Ishikawa (cell line): ENCODE results near the gene SCEL.

ENCODE experiments used
- CEBPB ChIP-seq: IDR thresholded peaks from 2 replicates; pipeline ENCODE4 v1.6.1; 2012
- CREB1 ChIP-seq: IDR thresholded peaks from 2 replicates; pipeline ENCODE4 v1.6.1; 2012; ENCODE audit warnings: low read depth
- EGR1 ChIP-seq: IDR thresholded peaks from 2 replicates; pipeline ENCODE4 v1.6.1; 2012
- EP300 ChIP-seq: IDR thresholded peaks from 2 replicates; pipeline ENCODE4 v1.6.1; 2012; ENCODE audit warnings: borderline replicate concordance
- FOXM1 ChIP-seq: IDR thresholded peaks from 2 replicates; pipeline ENCODE4 v1.6.1; 2012; ENCODE audit warnings: low read depth, borderline replicate concordance
- MAX ChIP-seq: IDR thresholded peaks from 2 replicates; pipeline ENCODE4 v1.6.1; 2012
- NFIC ChIP-seq: IDR thresholded peaks from 2 replicates; pipeline ENCODE4 v1.6.1; 2012
- RAD21 ChIP-seq: IDR thresholded peaks from 2 replicates; pipeline ENCODE4 v1.6.1; 2012; ENCODE audit warnings: low read depth
- REST ChIP-seq: IDR thresholded peaks from 2 replicates; pipeline ENCODE4 v1.6.1; 2012; ENCODE audit warnings: low read depth, mild to moderate bottlenecking
- TAF1 ChIP-seq: IDR thresholded peaks from 2 replicates; pipeline ENCODE4 v1.6.1; 2012; ENCODE audit warnings: low read depth, mild to moderate bottlenecking
- TCF12 ChIP-seq: IDR thresholded peaks from 2 replicates; pipeline ENCODE4 v1.6.1; 2012; ENCODE audit warnings: low read depth
- TEAD4 ChIP-seq: IDR thresholded peaks from 2 replicates; pipeline ENCODE4 v1.6.1; 2012
- USF1 ChIP-seq: IDR thresholded peaks from 2 replicates; pipeline ENCODE4 v1.6.1; 2012
- YY1 ChIP-seq: IDR thresholded peaks from 2 replicates; pipeline ENCODE4 v1.6.1; 2012; ENCODE audit warnings: low read depth
- ZBTB7A ChIP-seq: IDR thresholded peaks from 2 replicates; pipeline ENCODE4 v1.6.1; 2012; ENCODE audit warnings: low read depth

SCEL gene

GRCh38 chr13:77510156-77510555 lies 25.4 kb upstream of the SCEL start:
- 0 out of 2 replicates have a peak, but pooled peaks have one; percentile 16 for TF ChIP-seq TEAD4
- TF ChIP-seq CEBPB: no peak

- no peak for TF ChIP-seq FOXM1
- 0 out of 2 replicates have a peak, but pooled peaks have one; percentile 22 for TF ChIP-seq TCF12
- TF ChIP-seq EP300: peak; percentile 33; the same call in 1 of the 2 replicates
- no peak for TF ChIP-seq EGR1
- 0 out of 2 replicates have a peak, but pooled peaks have one; percentile 17 for TF ChIP-seq MAX
- peak; percentile 20; the same call in 1 of the 2 replicates for TF ChIP-seq USF1
- no peak for TF ChIP-seq TEAD4
- peak; percentile 49; the same call in 1 of the 2 replicates for TF ChIP-seq NFIC
Measured at GRCh38 chr13:77511552-77511951, 24.0 kb upstream of the SCEL start.

- TF ChIP-seq USF1 (no peak), MAX (no peak)
Measured at GRCh38 chr13:77513719-77514335, 21.7 kb upstream of the SCEL start.

- TF ChIP-seq ZBTB7A: no peak
- TF ChIP-seq TCF12: no peak
- no peak for TF ChIP-seq CEBPB
- TF ChIP-seq CREB1: no peak
- no peak for TF ChIP-seq TEAD4
- TF ChIP-seq USF1: no peak
- no peak for TF ChIP-seq TAF1
- no peak for TF ChIP-seq EGR1
- no peak for TF ChIP-seq REST
- no peak for TF ChIP-seq YY1
- no peak for TF ChIP-seq NFIC
Measured at GRCh38 chr13:77514336-77514726, 21.2 kb upstream of the SCEL start.

- no peak for TF ChIP-seq TAF1
- no peak for TF ChIP-seq EGR1
- no peak for TF ChIP-seq FOXM1
- no peak for TF ChIP-seq ZBTB7A
- no peak for TF ChIP-seq TEAD4
- TF ChIP-seq CEBPB: no peak
- no peak for TF ChIP-seq REST
- TF ChIP-seq USF1: no peak
- no peak for TF ChIP-seq TCF12
- no peak for TF ChIP-seq MAX
- TF ChIP-seq RAD21: no peak
- TF ChIP-seq EP300: no peak
- TF ChIP-seq CREB1: no peak
- TF ChIP-seq NFIC: no peak
Measured at GRCh38 chr13:77515785-77516184, 19.7 kb upstream of the SCEL start.
